HG02610 (cell line): Measurements from ENCODE around the gene HIPK2.

Source experiments
- ATAC-seq: cut with Tn5 transposase; IDR thresholded peaks from one replicate; pipeline ENCODE4 v1.9.1; 2021; ENCODE audit warnings: mild to moderate bottlenecking, moderate library complexity; ENCODE audit not compliant: unreplicated experiment

Gene HIPK2

DNA sequence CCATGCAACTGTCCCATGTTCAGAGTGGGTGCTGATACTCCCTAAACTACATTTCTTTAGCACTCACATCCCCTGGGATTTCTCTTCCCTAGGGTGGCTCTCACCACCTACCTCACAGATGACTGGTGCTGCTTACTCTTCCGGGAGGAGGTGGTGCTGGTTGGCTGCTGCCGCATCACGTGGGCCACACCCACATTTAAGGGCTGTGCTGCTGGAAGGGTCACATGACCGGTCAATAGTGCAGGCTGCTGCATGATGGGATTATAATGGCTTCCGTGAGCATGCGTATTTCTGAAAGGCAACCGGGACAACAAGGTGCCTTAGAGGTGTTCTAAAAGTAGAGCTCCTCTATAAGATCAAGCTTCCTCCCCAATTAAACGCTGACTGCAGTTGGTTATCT, 177.5 kb downstream of the HIPK2 start:
- ATAC-seq = no peak

DNA sequence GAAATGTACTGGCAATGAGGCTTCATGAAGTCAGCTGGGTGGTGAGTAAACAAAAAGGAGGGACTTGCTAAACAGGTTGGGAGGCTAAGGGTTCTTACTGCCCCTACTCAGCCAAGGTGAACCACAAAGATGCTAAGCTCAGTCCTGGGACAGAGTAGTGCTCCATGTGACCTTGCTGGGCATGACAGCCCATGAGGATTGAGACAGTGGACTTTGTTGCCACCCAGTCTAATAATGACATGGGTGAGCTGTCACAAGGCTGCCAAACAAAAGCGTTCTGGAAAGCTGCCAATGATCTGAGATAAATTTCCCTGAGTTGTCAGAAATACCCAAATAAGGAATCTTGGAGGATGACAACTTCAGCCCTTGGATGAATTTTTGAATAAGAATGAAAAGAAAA, 179.2 kb downstream of the HIPK2 start:
- no peak for ATAC-seq

DNA sequence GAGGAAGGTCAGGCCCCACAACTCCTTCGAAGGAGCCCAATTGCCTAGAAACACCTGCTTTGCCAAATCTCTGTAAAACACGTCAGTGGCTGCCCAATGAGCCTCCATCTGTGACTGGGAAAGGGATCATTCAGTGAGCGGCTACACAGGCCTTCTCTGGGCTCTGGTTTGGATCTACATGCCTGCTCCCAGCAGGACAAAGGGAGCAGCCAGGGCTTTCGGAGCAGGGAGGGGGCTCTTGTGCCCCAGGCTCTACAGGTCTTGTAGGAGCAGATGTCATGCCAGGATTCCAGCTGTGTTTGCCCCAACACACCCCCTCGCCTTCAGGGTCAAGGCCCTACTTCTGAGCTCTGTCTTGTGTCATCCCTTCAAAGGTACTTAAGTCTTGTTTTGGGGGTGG, 180.8 kb downstream of the HIPK2 start:
- no peak for ATAC-seq

DNA sequence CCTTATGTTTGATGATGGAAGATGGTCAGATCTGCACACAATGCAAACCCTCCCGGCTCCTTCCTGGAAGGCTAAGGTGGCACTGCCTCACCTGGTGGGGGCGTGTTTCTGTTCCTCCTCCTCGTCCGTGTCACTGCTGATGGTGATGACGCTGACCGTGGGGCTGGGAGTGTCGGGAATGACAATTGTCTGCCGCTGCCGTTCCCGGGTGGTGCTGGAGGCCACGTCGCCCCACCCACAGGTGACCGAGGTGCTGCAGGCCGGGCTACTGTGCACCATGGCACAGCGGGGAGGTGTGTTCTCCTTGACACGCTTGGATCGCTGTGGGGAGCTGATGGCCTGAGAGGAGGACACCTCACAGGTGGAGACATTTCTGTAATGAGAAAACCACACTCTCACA, 181.2 kb downstream of the HIPK2 start:
- no peak for ATAC-seq

DNA sequence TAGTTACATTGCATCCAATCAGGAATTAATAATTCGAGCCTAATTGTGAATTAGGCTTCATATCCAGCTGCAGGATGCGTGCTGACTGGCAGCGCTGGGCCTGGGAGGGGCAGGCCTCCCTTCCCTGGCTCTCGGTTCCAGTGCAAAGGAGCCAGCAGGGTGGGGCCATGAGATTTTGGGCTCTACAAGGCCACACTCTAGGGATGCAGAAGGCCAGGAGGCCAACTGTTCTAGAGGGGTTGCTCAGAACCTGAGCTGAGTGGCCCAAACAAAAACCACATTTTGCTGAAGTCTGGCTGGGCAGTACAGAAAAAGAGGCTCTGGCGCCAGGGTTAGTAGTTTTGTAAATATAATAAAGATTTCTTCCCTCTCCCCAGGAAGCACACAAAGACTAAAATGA, 182.0 kb downstream of the HIPK2 start:
- no peak for ATAC-seq

DNA sequence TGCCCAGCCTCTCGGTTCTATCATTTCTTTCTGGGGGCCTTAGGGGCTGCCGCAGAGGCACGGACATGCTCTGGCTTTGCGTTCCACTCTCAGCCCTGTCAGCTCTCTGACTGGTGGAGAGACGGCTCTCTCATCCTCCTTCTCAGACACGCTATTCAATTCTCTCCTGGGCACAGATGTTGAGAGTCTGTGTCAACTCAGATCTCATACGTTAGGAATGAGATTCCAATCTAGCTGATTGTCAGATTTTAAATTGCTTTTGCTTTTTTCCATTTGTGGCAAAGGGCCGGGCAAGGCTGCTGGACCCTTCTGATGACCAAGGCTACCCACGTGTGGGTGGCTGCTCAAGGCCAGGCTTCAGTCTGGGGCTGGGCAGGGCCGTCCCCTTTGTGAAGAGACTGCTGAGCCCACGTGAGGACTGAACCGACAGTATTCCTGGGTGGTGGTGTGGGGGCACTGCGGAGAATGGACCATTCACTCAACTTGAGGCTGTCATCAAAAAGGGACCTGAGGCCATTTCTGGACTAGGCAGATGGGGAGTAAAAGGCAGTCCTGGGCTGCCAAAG, 182.8 kb downstream of the HIPK2 start:
- no peak for ATAC-seq

DNA sequence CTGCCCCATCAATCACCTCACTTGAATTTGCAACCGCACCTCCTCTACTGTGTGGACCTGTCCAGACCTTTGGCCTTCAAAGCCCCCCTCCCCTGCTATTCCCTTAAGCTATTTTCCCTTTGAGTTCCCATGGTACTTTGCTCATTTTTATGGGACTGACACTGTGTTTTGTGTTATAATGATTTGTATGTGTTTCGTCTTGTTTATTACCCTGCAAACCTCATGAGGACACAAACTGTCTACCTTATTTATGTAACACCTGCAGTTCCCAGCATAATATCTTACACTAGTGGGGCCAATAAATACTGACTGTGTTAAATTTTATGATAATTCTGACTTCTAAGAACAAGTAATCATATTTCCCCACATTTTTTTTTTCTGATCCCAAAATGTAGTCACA, 183.7 kb downstream of the HIPK2 start:
- no peak for ATAC-seq

DNA sequence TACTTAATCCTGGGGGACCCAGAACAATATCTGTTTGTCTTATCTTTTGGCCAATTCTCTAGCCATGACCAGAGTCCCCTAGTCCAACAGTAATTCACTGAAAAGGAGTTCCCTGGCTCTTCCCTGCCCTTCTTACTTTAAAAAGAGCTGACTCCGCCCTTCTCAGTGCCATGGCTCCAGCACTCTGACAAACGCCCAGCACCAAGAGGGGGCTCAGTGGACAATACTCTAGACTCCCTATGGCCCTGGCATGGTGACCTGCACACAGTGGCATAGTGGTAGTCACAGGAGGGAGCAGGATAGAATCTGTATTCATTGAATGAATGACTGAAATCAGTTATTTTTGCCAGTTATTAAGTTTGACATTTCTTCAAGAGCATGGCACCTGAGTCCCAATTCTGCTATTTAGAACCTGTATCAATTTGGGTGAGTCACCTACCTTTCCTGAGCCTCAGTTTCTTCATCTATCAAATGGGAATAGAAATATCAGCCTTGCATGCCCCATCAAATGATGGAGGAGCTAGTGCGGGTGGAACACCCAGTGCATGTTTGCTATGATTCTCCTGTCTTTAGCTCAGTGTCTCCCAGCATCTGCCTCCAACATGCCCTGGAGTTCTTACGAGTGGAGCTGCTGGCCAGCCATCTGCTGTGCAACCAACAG, 184.9 kb downstream of the HIPK2 start:
- no peak for ATAC-seq

DNA sequence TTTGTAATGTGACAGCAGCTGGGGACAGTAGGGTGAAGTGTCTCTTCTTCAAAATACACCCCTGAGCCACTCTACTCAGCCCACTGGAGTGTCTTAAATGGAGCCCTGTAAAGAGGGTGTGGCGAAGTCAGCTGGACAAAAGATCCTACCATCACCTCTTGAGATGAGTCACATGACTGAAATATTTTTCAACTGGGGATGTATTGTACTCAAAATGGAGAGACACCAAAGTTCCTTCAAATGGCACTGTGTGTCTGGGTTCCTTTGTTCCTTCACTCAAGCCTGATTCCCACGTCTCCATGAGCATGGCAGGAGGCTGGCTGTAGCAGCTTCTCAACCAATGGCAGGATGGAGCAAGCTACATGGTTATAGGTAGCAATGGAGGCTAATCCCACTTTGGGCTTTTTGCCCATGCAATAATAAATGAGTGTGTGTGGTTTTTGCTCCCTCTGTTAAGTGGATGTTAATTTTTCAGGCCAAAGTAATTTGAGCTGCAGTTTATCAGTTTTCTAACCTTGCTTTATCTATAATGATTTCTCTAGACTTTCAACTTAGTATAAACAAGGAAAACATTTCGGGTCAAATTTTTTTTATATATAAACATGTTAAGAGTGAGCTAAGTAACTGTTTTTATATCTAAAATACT, 186.1 kb downstream of the HIPK2 start:
- ATAC-seq = no peak

DNA sequence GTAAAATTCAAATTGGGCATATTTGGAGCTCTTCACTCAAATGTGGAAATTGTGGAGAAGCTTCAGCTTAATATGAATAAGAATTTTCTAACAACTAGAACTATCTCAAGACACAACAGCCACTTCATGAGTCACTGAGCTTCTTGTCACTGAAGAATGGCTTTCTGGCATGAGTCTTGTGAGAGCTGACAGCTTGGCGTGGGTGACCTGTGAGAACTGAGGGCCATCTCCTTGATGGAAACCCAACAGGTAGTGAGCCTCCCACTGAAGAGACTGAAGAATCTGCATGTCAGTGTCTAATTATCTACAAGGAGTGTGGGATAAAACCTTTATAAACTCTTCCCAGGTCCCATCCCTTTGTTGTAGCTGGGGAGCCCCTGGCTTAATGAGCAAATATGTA, 188.3 kb downstream of the HIPK2 start:
- ATAC-seq = no peak

DNA sequence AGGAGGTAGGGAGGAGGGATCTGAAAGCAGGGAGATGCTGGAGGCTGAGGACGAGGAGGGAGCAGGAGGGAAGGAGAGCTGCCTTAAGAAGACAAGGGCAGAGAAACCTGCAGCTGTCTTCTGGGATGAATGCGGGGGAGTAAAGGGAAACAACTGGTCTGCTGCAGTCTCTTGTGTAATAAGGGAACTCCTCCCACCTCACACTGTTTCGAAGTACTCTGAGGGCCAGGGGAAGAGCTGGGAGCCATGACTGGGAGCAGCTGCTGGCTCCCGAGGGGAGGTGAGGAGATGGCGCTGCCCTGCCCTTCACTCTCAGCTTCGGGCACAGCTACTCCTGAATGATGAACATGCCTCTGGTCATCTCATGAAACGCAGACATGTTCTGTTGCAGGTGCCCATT, 189.2 kb downstream of the HIPK2 start:
- ATAC-seq = no peak

DNA sequence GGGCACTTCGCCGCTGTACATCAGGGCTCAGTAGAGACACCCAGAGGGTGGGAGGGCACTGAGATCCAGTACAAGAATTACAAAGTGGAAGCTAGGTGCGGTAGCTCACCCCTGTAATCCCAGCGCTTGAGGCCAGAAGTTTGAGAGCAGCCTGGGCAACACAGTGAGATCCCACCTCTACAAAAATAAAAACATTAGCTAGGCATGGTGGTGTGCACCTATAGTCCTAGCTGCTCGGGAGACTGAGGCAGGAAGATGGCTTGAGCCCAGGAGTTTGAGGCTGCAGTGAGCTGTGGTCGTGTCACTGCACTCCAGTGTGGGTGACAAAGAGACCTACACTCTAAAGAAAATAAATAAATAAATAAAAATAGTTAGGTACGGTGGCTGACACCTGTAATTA, 190.3 kb downstream of the HIPK2 start:
- no peak for ATAC-seq

DNA sequence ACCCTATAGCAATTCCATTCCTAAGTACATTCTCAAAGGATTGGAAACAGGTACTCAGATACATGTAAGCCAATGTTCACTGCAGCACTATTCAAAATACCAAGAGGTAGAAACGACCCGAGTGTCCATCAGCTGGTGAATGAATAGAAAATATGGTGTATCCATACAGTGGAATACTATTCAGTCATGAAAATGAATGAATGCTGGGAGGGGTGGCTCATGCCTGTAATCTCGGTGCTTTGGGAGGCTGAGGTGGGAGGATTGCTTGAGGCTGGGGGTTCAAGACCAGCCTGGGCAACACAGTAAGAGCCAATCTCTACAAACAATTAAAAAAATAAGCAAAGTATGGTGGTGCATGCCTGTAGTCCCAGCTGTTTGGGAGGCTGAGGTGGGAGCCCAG, 191.5 kb downstream of the HIPK2 start:
- ATAC-seq = no peak

DNA sequence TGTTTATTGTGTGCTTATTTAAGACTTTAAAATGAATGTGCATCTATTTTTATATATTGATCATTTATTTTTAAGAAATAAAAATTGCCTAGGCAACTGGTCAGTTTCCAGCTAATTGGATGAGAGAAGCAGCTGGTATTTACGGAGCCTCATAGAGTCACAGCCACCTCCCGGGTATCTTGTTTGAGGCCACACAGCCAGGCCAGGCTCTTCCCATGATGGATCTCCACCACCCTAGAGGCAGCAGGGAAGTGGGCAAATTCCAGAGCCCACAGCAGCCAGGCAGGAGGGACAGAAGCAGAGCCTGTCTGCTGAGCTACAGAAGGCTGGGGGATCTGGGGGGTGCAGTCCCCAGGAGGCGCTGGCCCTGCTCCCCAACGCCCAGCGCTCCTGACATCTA, 192.8 kb downstream of the HIPK2 start:
- no peak for ATAC-seq

DNA sequence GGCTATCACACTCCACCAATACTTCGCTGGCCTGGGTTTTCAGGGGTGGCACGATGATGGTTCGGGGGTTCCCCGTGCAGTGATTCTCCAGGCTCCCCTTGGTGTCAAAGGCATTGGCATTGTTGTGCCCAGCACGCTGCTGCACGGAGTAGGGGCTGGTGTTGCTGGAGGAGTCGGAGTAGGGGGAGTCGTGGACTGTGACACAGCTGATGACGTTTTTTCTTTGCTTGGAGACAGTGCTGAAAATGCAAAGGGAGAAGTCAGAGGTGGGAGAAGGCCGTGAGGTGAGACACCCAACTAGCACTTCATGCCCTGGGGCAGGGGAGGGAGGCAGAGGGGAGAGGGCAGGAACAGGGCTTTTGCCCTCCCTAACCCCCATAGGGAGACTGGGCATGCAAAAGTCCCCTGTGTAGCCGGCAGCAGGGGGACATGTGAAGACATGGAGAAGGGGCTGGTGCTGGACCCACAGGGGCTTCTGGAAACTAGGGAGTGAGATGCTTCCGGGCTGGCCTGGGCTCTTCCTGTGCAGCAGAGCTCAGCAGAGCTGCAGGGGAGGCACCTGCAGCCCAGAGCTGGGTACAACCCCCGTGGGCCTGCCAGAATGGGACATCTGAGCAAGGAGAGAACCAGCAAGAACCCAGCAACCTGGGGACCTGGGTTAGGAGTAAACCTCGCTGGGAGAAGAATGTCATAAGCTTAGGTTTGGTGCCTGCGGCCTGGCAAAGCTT, 193.8 kb downstream of the HIPK2 start:
- ATAC-seq = no peak

DNA sequence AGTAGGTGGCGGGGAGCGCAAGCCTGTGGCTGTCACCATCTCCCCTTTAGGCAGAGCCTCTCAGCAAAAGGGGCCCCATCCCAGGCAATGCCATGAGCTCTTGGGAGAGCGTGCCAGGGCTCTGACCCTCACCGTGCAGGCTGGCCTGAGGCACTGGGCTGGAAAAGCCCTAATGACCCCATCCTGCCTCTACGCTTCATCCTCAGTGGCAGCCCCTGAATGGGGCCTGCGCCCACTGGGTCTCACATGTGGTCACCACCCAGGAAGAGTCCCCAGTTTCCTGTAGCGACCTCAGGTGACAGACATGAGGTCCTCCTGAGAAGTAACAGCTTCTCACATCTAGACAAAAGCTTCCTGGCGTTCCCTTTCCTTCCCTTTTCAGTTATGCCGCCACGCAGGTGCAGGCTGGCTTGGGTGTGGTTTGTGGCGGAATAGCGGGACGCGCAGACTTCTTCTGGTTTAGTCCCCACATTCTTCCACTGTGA, 195.1 kb downstream of the HIPK2 start:
- no peak for ATAC-seq

DNA sequence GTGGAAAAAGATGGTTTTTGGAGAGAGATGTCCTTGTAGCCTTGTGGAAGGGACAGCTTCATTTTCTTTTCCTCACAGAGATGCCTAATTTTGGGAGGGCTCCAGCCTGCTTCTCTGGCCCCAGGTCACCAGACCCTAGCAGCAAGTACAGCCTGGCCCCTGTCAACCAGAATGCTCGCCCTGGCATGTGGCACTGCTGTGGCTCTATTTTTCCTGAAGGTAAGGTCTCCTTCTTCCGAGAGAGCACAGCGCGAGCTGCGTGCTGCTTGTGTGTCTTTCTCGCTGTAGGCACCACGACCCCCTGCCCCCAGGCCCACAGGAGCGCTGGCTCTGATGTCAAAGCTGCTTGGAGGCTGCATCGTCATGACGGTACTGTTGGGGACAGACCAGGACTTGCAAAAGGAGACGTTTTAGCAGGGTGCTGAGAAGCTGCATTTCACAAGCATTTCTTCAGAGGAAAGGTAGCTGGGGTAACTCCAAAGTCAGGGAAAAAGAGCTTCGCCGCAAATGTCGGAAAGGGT, 195.6 kb downstream of the HIPK2 start:
- no peak for ATAC-seq

DNA sequence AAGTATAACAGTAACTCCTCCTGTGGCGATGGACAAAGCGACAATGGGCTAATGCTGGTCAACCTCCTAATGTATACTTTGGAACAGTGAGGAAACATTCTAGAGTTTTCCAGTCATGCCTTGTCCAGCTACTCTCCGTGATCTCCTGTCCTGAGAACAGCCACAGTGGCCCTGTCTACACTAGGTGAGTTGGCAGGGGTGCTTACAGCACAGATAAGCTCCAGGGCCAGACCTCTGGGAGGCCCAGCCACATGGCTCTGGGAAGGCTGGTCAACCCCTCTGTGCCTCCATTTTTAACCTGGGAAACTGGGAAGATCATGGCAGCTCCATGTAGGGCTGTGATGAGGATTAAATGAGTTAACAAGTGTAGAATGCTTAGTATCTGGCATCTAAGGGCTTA, 197.4 kb downstream of the HIPK2 start:
- no peak for ATAC-seq

DNA sequence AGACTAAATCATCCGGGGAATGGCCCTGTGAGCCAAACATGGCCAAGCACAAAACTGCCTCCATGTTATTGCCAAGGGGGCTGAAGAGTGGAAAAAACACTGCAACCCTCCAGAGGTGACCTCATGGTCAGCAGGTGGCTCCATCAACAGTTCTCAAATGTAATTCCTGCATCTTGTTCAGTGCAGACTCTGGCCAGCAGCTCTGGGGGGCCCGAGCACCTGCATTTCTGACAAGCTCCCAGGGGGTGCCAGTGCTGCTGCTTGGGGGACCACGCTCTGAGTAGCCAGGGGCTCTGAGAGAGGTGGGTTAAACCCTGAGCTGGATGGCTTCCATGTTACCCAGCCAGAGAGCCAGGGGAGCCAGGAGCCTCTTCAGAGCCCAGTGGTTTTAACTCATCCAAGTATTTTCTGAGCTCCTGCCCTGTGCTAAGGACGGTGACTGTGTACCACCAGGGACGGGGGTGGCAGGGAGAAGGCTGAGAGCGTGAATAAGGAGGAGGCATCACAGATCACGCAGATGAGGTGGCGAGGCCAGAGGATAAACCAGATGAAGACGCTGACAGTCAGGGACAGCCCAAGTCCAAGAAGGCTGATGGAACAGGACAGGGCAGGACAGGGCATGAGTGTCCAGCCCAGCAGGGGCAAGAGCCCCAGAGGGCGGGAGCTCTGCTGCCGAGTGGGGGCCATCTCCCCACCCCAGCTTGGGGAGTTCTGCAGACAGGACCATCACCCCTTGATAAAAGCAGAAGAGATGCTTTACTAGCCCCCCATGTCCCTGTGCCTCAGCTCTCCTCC, 201.4 kb downstream of the HIPK2 start:
- no peak for ATAC-seq

DNA sequence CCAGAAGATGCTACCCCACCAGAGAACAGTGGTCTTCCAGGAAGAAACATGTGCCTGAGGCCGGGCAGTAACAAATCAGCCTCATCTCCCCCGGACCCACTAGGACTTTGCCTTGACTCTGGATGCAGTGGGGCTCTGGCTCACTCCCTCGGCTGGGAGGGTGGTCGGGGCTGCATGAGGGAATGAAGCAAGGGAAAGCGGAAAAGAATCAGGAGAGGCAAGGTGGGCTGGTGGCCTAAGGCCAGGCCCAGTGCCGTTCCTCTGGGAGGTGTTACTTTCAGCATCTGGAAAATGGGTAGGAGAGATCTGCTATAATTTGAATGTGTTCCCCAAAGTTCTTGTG, 202.5 kb downstream of the HIPK2 start:
- ATAC-seq = no peak
